ENCODE data around the gene SH3GLB1. TPM values are rescaled to one million over a fixed set of nuclear protein-coding genes. Genes with fewer than 3 reads are reported as not detected.

Gene SH3GLB1
- total RNA-seq, 1 experiment from 2014 or later: 36.6 TPM

GRCh38 chr1:86762336-86762735 is 58.0 kb downstream of the SH3GLB1 start:
- Histone ChIP-seq H3K9me3 (ENCODE audit: control insufficient read depth, low read depth, low read length) (no peaks in the 10 kb centered on the region), H3K9ac (ENCODE audit: extremely low read depth, insufficient read length, low read length) (no peak overlapping the region), H3K79me2 (ENCODE audit: insufficient read depth, low read length) (no peaks in the 10 kb centered on the region; the same call in 1 of the 2 replicates), H3T11ph (ENCODE audit: low read length) (no peak overlapping the region), H2BK15ac (ENCODE audit: low read depth, low read length) (no peak overlapping the region), H4K20me1 (ENCODE audit: control insufficient read depth, insufficient read depth, insufficient read length) (no peaks in the 10 kb centered on the region), H3K27me3 (ENCODE audit: insufficient read depth, low read length) (no peaks in the 10 kb centered on the region), H3K79me1 (ENCODE audit: insufficient read depth, low read depth, low read length, poor library complexity, severe bottlenecking) (no peaks in the 10 kb centered on the region), H2BK20ac (ENCODE audit: low read depth, low read length, poor library complexity, severe bottlenecking) (no peak overlapping the region), H4K5ac (ENCODE audit: insufficient read length, low read depth, low read length) (no peak overlapping the region), H2BK12ac (ENCODE audit: insufficient read length, low read depth, low read length) (no peak overlapping the region), H3K4ac (ENCODE audit: low read depth, low read length) (no peak overlapping the region), H3K56ac (ENCODE audit: insufficient read length, low read depth, low read length) (no peak overlapping the region), H2AFZ (ENCODE audit: low read length) (no peak overlapping the region), H4K8ac (replicated peaks; ENCODE audit: insufficient read length, low read depth, low read length) (no peak overlapping the region), H3K4me2 (ENCODE audit: insufficient read depth, insufficient read length, low read length) (no peak overlapping the region), H3K27ac (ENCODE audit: insufficient read length, low read depth, low read length) (no peak overlapping the region), H3K14ac (ENCODE audit: insufficient read depth, low read length) (no peak overlapping the region), H4K91ac (ENCODE audit: insufficient read length, low read depth, low read length) (no peak overlapping the region), H2BK120ac (ENCODE audit: low read depth, low read length, poor library complexity, severe bottlenecking) (no peak overlapping the region), H3K18ac (ENCODE audit: insufficient read length, low read depth, low read length) (no peak overlapping the region), H3K23me2 (ENCODE audit: insufficient read length, low read depth, low read length, poor library complexity, severe bottlenecking) (no peaks in the 10 kb centered on the region), H2AK5ac (ENCODE audit: insufficient read length, low read length) (no peak overlapping the region), H3K23ac (ENCODE audit: insufficient read length, low read depth, low read length) (no peak overlapping the region), H2BK5ac (ENCODE audit: insufficient read length, low read length) (no peak overlapping the region), H3K4me1 (ENCODE audit: insufficient read depth, low read length) (no peaks in the 10 kb centered on the region)
- H3K4me1 Mint-ChIP-seq: no peaks in the 10 kb centered on the region
- H3K9me3 Mint-ChIP-seq: no peaks in the 10 kb centered on the region; a peak in 1 of 5 replicates
- no peak overlapping the region for H3K4me3 Mint-ChIP-seq
- no CpG with 5 or more reads among the region's 7 CpGs for WGBS (ENCODE audit: extremely low coverage, insufficient read length, low lambda C conversion rate)
- TF ChIP-seq, protein P1, sequence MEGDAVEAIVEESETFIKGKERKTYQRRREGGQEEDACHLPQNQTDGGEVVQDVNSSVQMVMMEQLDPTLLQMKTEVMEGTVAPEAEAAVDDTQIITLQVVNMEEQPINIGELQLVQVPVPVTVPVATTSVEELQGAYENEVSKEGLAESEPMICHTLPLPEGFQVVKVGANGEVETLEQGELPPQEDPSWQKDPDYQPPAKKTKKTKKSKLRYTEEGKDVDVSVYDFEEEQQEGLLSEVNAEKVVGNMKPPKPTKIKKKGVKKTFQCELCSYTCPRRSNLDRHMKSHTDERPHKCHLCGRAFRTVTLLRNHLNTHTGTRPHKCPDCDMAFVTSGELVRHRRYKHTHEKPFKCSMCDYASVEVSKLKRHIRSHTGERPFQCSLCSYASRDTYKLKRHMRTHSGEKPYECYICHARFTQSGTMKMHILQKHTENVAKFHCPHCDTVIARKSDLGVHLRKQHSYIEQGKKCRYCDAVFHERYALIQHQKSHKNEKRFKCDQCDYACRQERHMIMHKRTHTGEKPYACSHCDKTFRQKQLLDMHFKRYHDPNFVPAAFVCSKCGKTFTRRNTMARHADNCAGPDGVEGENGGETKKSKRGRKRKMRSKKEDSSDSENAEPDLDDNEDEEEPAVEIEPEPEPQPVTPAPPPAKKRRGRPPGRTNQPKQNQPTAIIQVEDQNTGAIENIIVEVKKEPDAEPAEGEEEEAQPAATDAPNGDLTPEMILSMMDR (conservative IDR thresholded peaks at IDR 0.05): no peak
- no peak overlapping the region for H3K27ac Mint-ChIP-seq
- H3K36me3 Mint-ChIP-seq (ENCODE audit: insufficient read depth in 1 of 3, low read depth in 3 of 3): peaks cover 0 to under 1% (median 0%) of the 10 kb centered on the region in 3 experiments; a peak in 2 of 7 replicates
- no peak for DNase-seq
- H3K27me3 Mint-ChIP-seq (ENCODE audit: low read depth): peaks cover 4% of the 10 kb centered on the region

Data from H9 (cell line).